Measurements from ENCODE around the gene CAAP1.

The CAAP1 gene

DNA sequence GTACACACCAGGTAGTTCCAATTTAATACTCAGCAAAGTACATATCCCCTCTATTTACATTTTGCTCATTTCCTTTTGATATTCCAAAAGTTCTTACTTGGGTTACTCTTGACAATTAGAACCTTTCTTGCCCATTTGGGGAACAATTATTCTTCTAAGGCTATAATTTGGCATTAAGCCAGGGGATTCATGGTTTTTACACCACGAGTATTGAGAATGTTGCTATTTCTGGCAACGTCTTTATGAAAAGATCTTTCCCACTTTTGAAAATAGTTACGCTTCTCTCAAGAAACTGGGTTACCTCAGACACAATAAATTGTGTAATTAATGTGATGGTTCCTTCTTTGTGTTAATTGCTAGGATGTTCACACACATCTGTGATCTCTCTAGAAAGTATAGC, 11.5 kb upstream of the CAAP1 start:
- Histone ChIP-seq H3K4me3 (ENCODE audit: low read depth in 1 of 2, low read length in 1 of 2) (no peak overlapping the region), H3K4me1 (ENCODE audit: control insufficient read depth in 1 of 2, insufficient read depth in 1 of 2, low read depth in 1 of 2, low read length in 1 of 2) (no peaks in the 10 kb centered on the region), H3K27me3 (no peaks in the 10 kb centered on the region), H3K9me3 (no peaks in the 10 kb centered on the region), H3K27ac (no peak overlapping the region), H3K36me3 (peaks cover 43% of the 10 kb centered on the region)
- TF ChIP-seq CTCF (IDR thresholded peaks at IDR 0.05) = no peak

DNA sequence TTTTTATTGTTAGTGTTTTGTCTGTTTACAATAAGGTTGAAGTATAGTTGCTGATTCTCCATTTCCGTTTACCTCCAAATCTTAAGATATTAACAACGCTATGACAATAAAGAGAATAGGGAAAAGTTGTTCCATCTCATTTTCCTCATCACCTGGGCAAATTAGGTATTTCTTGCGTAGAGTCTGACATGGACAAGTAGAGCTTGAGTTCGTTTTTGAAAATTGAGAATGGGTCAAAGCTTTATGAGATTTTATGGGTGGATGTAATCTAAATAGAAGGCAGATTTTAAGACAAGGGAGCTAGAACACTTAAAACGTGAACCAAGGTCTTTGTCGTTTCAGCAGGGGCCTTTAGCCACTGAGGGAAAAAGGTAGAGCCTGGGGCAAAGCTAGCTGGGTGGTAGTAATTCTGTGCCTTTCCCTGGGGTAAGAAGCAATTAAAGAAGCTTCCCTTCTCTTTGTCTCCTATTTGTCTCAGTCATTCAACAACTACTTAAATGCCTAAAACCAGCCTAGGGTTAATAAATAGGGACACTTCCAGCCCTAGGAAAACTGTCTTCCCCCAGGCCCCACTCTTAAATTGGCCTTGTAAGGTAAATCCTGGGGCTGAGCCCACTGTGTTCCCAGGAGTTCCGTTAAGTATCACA, 551 bp upstream of the CAAP1 start:
- Histone ChIP-seq H3K9me3 (no peaks in the 10 kb centered on the region), H3K27ac (peak overlapping the region; percentile 81), H3K4me1 (ENCODE audit: control insufficient read depth in 1 of 2, insufficient read depth in 1 of 2, low read depth in 1 of 2, low read length in 1 of 2) (peaks cover 10 to 19% of the 10 kb centered on the region in 2 experiments), H3K27me3 (no peaks in the 10 kb centered on the region), H3K4me3 (ENCODE audit: low read depth in 1 of 2, low read length in 1 of 2) (peak overlapping the region; percentile 78 to 97), H3K36me3 (no peaks in the 10 kb centered on the region)
- no peak for TF ChIP-seq CTCF (IDR thresholded peaks at IDR 0.05)

GRCh38 chr9:26891726-26892125, 876 bp downstream of the CAAP1 start:
- no peaks in the 10 kb centered on the region for H3K27me3 ChIP-seq
- no peak for TF ChIP-seq CTCF (IDR thresholded peaks at IDR 0.05)
- H3K4me1 ChIP-seq (ENCODE audit: control insufficient read depth in 1 of 2, insufficient read depth in 1 of 2, low read depth in 1 of 2, low read length in 1 of 2) = peaks cover 10 to 19% of the 10 kb centered on the region in 2 experiments
- H3K36me3 ChIP-seq = no peaks in the 10 kb centered on the region
- peak overlapping the region; percentile 78 to 97 for H3K4me3 ChIP-seq (ENCODE audit: low read depth in 1 of 2, low read length in 1 of 2)
- H3K9me3 ChIP-seq = no peaks in the 10 kb centered on the region
- peak overlapping the region; percentile 81 for H3K27ac ChIP-seq

- no peak for TF ChIP-seq CTCF (IDR thresholded peaks at IDR 0.05)
- Histone ChIP-seq H3K36me3 (no peaks in the 10 kb centered on the region), H3K4me1 (ENCODE audit: control insufficient read depth in 1 of 2, insufficient read depth in 1 of 2, low read depth in 1 of 2, low read length in 1 of 2) (peaks cover 10 to 19% of the 10 kb centered on the region in 2 experiments), H3K27me3 (no peaks in the 10 kb centered on the region), H3K9me3 (no peaks in the 10 kb centered on the region), H3K27ac (no peak overlapping the region), H3K4me3 (ENCODE audit: low read depth in 1 of 2, low read length in 1 of 2) (no peak overlapping the region)
Measured at GRCh38 chr9:26888271-26888670, 4.3 kb downstream of the CAAP1 start.

- Histone ChIP-seq H3K4me1 (ENCODE audit: control insufficient read depth in 1 of 2, insufficient read depth in 1 of 2, low read depth in 1 of 2, low read length in 1 of 2) (no peaks in the 10 kb centered on the region), H3K9me3 (no peaks in the 10 kb centered on the region), H3K4me3 (ENCODE audit: low read depth in 1 of 2, low read length in 1 of 2) (no peak overlapping the region), H3K36me3 (no peaks in the 10 kb centered on the region), H3K27me3 (no peaks in the 10 kb centered on the region), H3K27ac (no peak overlapping the region)
- no peak for TF ChIP-seq CTCF (IDR thresholded peaks at IDR 0.05)
Measured at GRCh38 chr9:26882154-26882553, 10.4 kb downstream of the CAAP1 start.

Measured in neutrophil (primary cell).